NB4 (cell line): ENCODE results near the gene GPRIN1.

Experiments
- DNase-seq: peaks from one replicate; pipeline ENCODE4 v3.0.0; 2010; ENCODE audit warnings: low read depth
- H3K4me3 ChIP-seq: one replicate; pipeline ENCODE4 v1.5.1; 2011; ENCODE audit warnings: mild to moderate bottlenecking, low read depth, low read length, moderate library complexity
- CTCF ChIP-seq: IDR thresholded peaks from one replicate; pipeline ENCODE4 v1.5.1; 2012; ENCODE audit warnings: low read depth, low read length
- MAX ChIP-seq: IDR thresholded peaks from 2 replicates; pipeline ENCODE4 v1.6.1; 2011; ENCODE audit warnings: low read depth, low read length
- MYC ChIP-seq: IDR thresholded peaks from 2 replicates; pipeline ENCODE4 v1.6.1; 2011; ENCODE audit warnings: low read depth, low read length
- POLR2A ChIP-seq: IDR thresholded peaks from 2 replicates; pipeline ENCODE4 v1.6.1; 2011; ENCODE audit warnings: mild to moderate bottlenecking; ENCODE audit not compliant: insufficient read length; ENCODE audit errors: extremely low read depth

GPRIN1 gene

GRCh38 chr5:176644878-176645670 lies 35.1 kb upstream of the GPRIN1 start:
- DNase-seq, result no peak
- no peak overlapping the region for H3K4me3 ChIP-seq
- TF ChIP-seq POLR2A (no peak), MYC (no peak), CTCF (no peak), MAX (no peak)

- no peak overlapping the region for H3K4me3 ChIP-seq
- DNase-seq, result no peak
- TF ChIP-seq POLR2A, result no peak
- no peak for TF ChIP-seq CTCF
- no peak for TF ChIP-seq MYC
- no peak for TF ChIP-seq MAX
Observed at GRCh38 chr5:176644294-176644693, 34.3 kb upstream of the GPRIN1 start.

- DNase-seq, result no peak
Observed at GRCh38 chr5:176643491-176644219, 33.7 kb upstream of the GPRIN1 start.

GRCh38 chr5:176642675-176643490 lies 32.9 kb upstream of the GPRIN1 start:
- no peak for TF ChIP-seq CTCF
- no peak for TF ChIP-seq MYC
- no peak for TF ChIP-seq POLR2A
- TF ChIP-seq MAX, result no peak
- no peak for DNase-seq
- no peak overlapping the region for H3K4me3 ChIP-seq

More at GRCh38 chr5:176643491-176644219, 33.7 kb upstream of the GPRIN1 start:
- H3K4me3 ChIP-seq, result no peak overlapping the region
- TF ChIP-seq MYC (no peak), POLR2A (no peak), MAX (no peak), CTCF (no peak)

- H3K4me3 ChIP-seq, result no peak overlapping the region
- TF ChIP-seq CTCF, result no peak
- TF ChIP-seq MAX, result no peak
- TF ChIP-seq MYC, result no peak
- TF ChIP-seq POLR2A, result no peak
- DNase-seq, result no peak
Observed at GRCh38 chr5:176640616-176641015, 30.7 kb upstream of the GPRIN1 start.
